ENCODE measurements around the gene DDX18.

The DDX18 gene

GRCh38 chr2:117835990-117836760 lies 21.7 kb downstream of the DDX18 start:
- DNase-seq = no peak

- DNase-seq = no peak
Measured at GRCh38 chr2:117845304-117845703, 30.8 kb downstream of the DDX18 start.

GRCh38 chr2:117850015-117850414 lies 35.5 kb downstream of the DDX18 start:
- DNase-seq = no peak

- no peak for DNase-seq
Measured at GRCh38 chr2:117850461-117850860, 36.0 kb downstream of the DDX18 start.

- DNase-seq = no peak
Measured at GRCh38 chr2:117851969-117852368, 37.5 kb downstream of the DDX18 start.

- DNase-seq = no peak
Measured at GRCh38 chr2:117853316-117853715, 38.8 kb downstream of the DDX18 start.

GRCh38 chr2:117853873-117854272 lies 39.4 kb downstream of the DDX18 start:
- no peak for DNase-seq

- DNase-seq = no peak
Measured at GRCh38 chr2:117854610-117855009, 40.1 kb downstream of the DDX18 start.

GRCh38 chr2:117855886-117856285 lies 41.4 kb downstream of the DDX18 start:
- no peak for DNase-seq

- DNase-seq = no peak
Measured at GRCh38 chr2:117856415-117857210, 42.1 kb downstream of the DDX18 start.

GRCh38 chr2:117858336-117858735 lies 43.8 kb downstream of the DDX18 start:
- DNase-seq = no peak

GRCh38 chr2:117858892-117859531 lies 44.5 kb downstream of the DDX18 start:
- no peak for DNase-seq

GRCh38 chr2:117859532-117859911 lies 45.0 kb downstream of the DDX18 start:
- no peak for DNase-seq

GRCh38 chr2:117859924-117860647 lies 45.6 kb downstream of the DDX18 start:
- DNase-seq = peak; percentile 3

- DNase-seq = no peak
Measured at GRCh38 chr2:117862459-117862858, 48.0 kb downstream of the DDX18 start.

- DNase-seq = no peak
Measured at GRCh38 chr2:117875786-117876185, 61.3 kb downstream of the DDX18 start.

- DNase-seq = no peak
Measured at GRCh38 chr2:117879003-117879402, 64.5 kb downstream of the DDX18 start.

Data from NCI-H510A treated with DMSO at 0.1 percent for 48 hours (cell line).